ENCODE results near the gene HDAC4. TPM values are rescaled to one million over a fixed set of nuclear protein-coding genes. Genes with fewer than 3 reads are reported as not detected.

Gene HDAC4
- polyA plus RNA-seq, 1 donor (not counting 4 experiments of a cell fraction or from before 2014, with no cell fraction given): 2.9 TPM

DNA sequence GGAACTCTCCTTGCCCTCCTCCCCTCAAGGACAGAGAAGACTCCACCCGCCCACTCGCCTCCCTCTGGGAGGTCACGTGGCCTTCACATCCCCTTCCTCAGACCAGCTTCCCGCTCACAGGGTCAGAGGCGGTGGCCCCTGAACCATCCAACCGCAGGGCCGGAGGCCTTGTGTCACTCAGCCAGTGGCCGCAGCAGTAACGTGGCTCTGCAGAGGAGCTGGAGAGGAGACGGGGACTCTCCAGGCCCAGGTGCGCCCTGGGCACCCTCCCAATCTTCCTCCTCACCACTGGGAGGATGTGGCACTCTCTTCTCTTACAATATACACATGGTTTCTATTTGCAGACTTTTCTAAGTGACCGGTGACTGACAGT is 391.2 kb downstream of the HDAC4 start:
- Histone ChIP-seq H3K9ac (ENCODE audit: control insufficient read depth, extremely low read depth, insufficient read depth, low read length) (no peak overlapping the region), H3K9me3 (ENCODE audit: control insufficient read depth, low read depth, low read length) (no peaks in the 10 kb centered on the region), H3K79me2 (ENCODE audit: control insufficient read depth, insufficient read depth, low read length) (no peaks in the 10 kb centered on the region), H3K27me3 (ENCODE audit: control insufficient read depth, extremely low read depth, insufficient read depth, low read length) (peaks cover 34% of the 10 kb centered on the region), H3K36me3 (ENCODE audit: control insufficient read depth in 2 of 2, extremely low read depth in 1 of 2, insufficient read depth in 2 of 2, low read length in 2 of 2) (no peaks in the 10 kb centered on the region), H2AFZ (ENCODE audit: control insufficient read depth, low read length) (no peak overlapping the region), H3K4me1 (ENCODE audit: control insufficient read depth, extremely low read depth, insufficient read depth, low read length) (peaks cover 10% of the 10 kb centered on the region), H3K27ac (ENCODE audit: control insufficient read depth, insufficient read depth, low read length) (no peak overlapping the region), H3K9me1 (ENCODE audit: control insufficient read depth, extremely low read depth, insufficient read depth, low read length) (no peaks in the 10 kb centered on the region), H4K20me1 (ENCODE audit: control insufficient read depth, extremely low read depth, insufficient read depth, low read length) (no peaks in the 10 kb centered on the region), H3K4me3 (ENCODE audit: control insufficient read depth in 2 of 3, extremely low read depth in 1 of 3, insufficient read depth in 2 of 3, low read depth in 1 of 3, low read length in 3 of 3) (no peak overlapping the region), H3K4me2 (ENCODE audit: control insufficient read depth, extremely low read depth, insufficient read depth, low read depth, low read length) (no peak overlapping the region)
- dilution Hi-C loops (cut with MboI; ENCODE audit: extremely low pct_ligation_motif_present, low sequenced_read_pairs): no loop called here
- FAIRE-seq (no peak), DNase-seq (ENCODE audit: low read depth, low spot score) (no peak)
- TF ChIP-seq, protein P1, sequence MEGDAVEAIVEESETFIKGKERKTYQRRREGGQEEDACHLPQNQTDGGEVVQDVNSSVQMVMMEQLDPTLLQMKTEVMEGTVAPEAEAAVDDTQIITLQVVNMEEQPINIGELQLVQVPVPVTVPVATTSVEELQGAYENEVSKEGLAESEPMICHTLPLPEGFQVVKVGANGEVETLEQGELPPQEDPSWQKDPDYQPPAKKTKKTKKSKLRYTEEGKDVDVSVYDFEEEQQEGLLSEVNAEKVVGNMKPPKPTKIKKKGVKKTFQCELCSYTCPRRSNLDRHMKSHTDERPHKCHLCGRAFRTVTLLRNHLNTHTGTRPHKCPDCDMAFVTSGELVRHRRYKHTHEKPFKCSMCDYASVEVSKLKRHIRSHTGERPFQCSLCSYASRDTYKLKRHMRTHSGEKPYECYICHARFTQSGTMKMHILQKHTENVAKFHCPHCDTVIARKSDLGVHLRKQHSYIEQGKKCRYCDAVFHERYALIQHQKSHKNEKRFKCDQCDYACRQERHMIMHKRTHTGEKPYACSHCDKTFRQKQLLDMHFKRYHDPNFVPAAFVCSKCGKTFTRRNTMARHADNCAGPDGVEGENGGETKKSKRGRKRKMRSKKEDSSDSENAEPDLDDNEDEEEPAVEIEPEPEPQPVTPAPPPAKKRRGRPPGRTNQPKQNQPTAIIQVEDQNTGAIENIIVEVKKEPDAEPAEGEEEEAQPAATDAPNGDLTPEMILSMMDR (optimal IDR thresholded peaks at IDR 0.05 in 1 of 3, IDR thresholded peaks at IDR 0.05 in 1 of 3, conservative IDR thresholded peaks at IDR 0.05 in 1 of 3; ENCODE audit: extremely low read depth in 1 of 3, insufficient read depth in 2 of 3, low read length in 3 of 3): no peak
- no peak for TF ChIP-seq EZH2 (IDR thresholded peaks at IDR 0.05; ENCODE audit: low read length)

DNA sequence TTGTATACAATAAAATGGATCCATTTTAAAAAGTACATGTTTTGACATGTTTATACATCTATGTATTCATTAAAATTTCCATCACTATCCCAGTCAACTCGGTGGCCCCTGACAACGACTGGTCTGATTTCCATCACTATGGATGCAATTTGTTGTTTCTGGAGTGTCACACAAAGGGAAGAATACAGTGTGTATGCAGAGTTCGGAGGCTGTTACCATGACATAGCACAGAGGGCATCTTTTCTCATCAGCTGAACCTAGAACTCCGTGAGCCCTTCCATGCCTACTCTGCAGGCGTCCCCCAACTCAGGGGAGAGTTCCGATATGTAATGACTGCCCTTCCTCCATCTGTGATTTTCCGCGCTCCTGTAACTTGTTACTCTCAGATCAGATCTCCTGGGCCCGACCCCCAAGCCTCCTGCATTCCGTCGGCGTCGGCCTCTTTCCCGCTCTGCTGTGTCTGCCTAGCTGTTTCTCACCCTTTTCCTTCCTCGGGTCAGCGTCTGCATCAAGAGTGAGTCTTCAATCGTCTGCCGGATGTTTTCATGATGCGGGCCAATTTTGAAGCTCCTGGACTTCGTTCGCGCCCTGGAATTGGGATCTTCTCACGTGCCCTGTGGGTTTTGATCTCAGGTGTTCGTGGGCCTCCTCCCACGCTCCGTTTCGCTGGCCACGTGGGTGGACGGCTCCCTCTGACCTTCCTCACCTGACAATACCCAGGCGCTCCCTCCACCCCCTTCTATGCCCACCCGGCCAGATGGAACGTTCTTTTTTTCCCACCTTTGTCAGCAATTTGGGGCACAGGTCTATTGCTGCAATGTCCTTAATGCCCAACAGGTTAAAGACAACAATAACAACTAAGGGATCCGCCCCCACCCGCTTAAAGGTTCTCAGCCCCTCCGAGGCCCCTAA is 391.9 kb downstream of the HDAC4 start:
- no peaks in the 10 kb centered on the region for H3K9me3 ChIP-seq (ENCODE audit: control insufficient read depth, low read depth, low read length)
- peaks cover 10% of the 10 kb centered on the region for H3K4me1 ChIP-seq (ENCODE audit: control insufficient read depth, extremely low read depth, insufficient read depth, low read length)
- H3K36me3 ChIP-seq (ENCODE audit: control insufficient read depth in 2 of 2, extremely low read depth in 1 of 2, insufficient read depth in 2 of 2, low read length in 2 of 2): no peaks in the 10 kb centered on the region
- no peak overlapping the region for H3K4me3 ChIP-seq (ENCODE audit: control insufficient read depth in 2 of 3, extremely low read depth in 1 of 3, insufficient read depth in 2 of 3, low read depth in 1 of 3, low read length in 3 of 3)
- no peaks in the 10 kb centered on the region for H4K20me1 ChIP-seq (ENCODE audit: control insufficient read depth, extremely low read depth, insufficient read depth, low read length)
- no peaks in the 10 kb centered on the region for H3K79me2 ChIP-seq (ENCODE audit: control insufficient read depth, insufficient read depth, low read length)
- dilution Hi-C loops (cut with MboI; ENCODE audit: extremely low pct_ligation_motif_present, low sequenced_read_pairs): no loop called here
- H3K27ac ChIP-seq (ENCODE audit: control insufficient read depth, insufficient read depth, low read length): no peak overlapping the region
- no peak overlapping the region for H2AFZ ChIP-seq (ENCODE audit: control insufficient read depth, low read length)
- DNase-seq (ENCODE audit: low read depth, low spot score) (no peak), FAIRE-seq (no peak)
- TF ChIP-seq, protein P1 (optimal IDR thresholded peaks at IDR 0.05 in 1 of 3, IDR thresholded peaks at IDR 0.05 in 1 of 3, conservative IDR thresholded peaks at IDR 0.05 in 1 of 3; ENCODE audit: extremely low read depth in 1 of 3, insufficient read depth in 2 of 3, low read length in 3 of 3): no peak
- H3K9ac ChIP-seq (ENCODE audit: control insufficient read depth, extremely low read depth, insufficient read depth, low read length): no peak overlapping the region
- no peak overlapping the region for H3K4me2 ChIP-seq (ENCODE audit: control insufficient read depth, extremely low read depth, insufficient read depth, low read depth, low read length)
- H3K27me3 ChIP-seq (ENCODE audit: control insufficient read depth, extremely low read depth, insufficient read depth, low read length): peaks cover 34% of the 10 kb centered on the region
- no peaks in the 10 kb centered on the region for H3K9me1 ChIP-seq (ENCODE audit: control insufficient read depth, extremely low read depth, insufficient read depth, low read length)
